PC-3 (cell line): ENCODE results near the gene ZNF668. TPM values are rescaled to one million over a fixed set of nuclear protein-coding genes. Genes with fewer than 3 reads are reported as not detected.

ENCODE experiments used
- ATAC-seq: fragments of 200-7000 bp; cut with Tn5 transposase; 2 replicates; pipeline ENCODE4 v1.9.1; 2020; ENCODE audit warnings: mild to moderate bottlenecking, moderate library complexity
- BruUV-seq: library from RNA; stranded (reverse); fragments of 400-500 nt; replicated peaks from 2 replicates; lab custom pipeline; 2021; lab: Mats Ljungman, UMichigan
- CTCF ChIA-PET: fragments of 300-600 bp; sonication (Branson Sonifier 250); formaldehyde crosslinking; loops from one replicate; lab custom pipeline; 2022; ENCODE audit warnings: antibody characterized with exemption; lab: Charles Lee
- POLR2A ChIA-PET: fragments of 300-600 bp; sonication (Branson Sonifier 250); formaldehyde crosslinking; loops from one replicate; lab custom pipeline; 2022; ENCODE audit warnings: antibody characterized with exemption; ENCODE audit not compliant: unreplicated experiment; lab: Charles Lee
- DNase-seq: peaks from one replicate; pipeline ENCODE4 v3.0.0-alpha.2; 2015
- H2AFZ ChIP-seq: fragments of 300-600 bp; sonication (generic); 2 replicates; pipeline ENCODE4 v1.6.0; 2016; ENCODE audit warnings: antibody characterized with exemption, low read length
- H3F3A ChIP-seq: fragments of 300-600 bp; sonication (generic); one replicate; pipeline ENCODE4 v1.6.0; 2017; ENCODE audit warnings: antibody characterized with exemption, low read length, control low read depth, mild to moderate bottlenecking; ENCODE audit not compliant: unreplicated experiment
- H3K27ac ChIP-seq: fragments of 300-600 bp; sonication (generic); 2 replicates; pipeline ENCODE4 v1.5.1; 2016; ENCODE audit warnings: mild to moderate bottlenecking, low read length
- H3K27me3 ChIP-seq: fragments of 300-600 bp; sonication (generic); 2 replicates; pipeline ENCODE4 v1.6.1; 2016; ENCODE audit warnings: low read length, mixed read lengths
- H3K36me3 ChIP-seq: fragments of 300-600 bp; sonication (generic); 2 replicates; pipeline ENCODE4 v1.6.1; 2016; ENCODE audit warnings: low read depth, mixed run types, low read length, mixed read lengths
- H3K4me1 ChIP-seq: fragments of 300-600 bp; sonication (generic); 2 replicates; pipeline ENCODE4 v1.5.1; 2016; ENCODE audit warnings: low read length; ENCODE audit not compliant: insufficient read depth
- H3K4me2 ChIP-seq: fragments of 300-600 bp; sonication (generic); 2 replicates; pipeline ENCODE4 v1.6.0; 2016; ENCODE audit warnings: low read length
- H3K4me3 ChIP-seq: fragments of 300-600 bp; sonication (generic); 2 replicates; pipeline ENCODE4 v1.5.1; 2016; ENCODE audit warnings: mild to moderate bottlenecking, low read length, mixed read lengths
- H3K79me2 ChIP-seq: fragments of 300-600 bp; sonication (generic); 2 replicates; pipeline ENCODE4 v1.6.1; 2017; ENCODE audit warnings: low read length, mixed read lengths
- H3K9ac ChIP-seq: fragments of 300-600 bp; sonication (generic); 2 replicates; pipeline ENCODE4 v1.6.0; 2016; ENCODE audit warnings: mild to moderate bottlenecking, low read length
- H3K9me2 ChIP-seq: fragments of 300-600 bp; sonication (generic); replicated peaks from 2 replicates; pipeline ENCODE4 v1.6.1; 2016; ENCODE audit warnings: mixed run types, low read length, mixed read lengths
- H3K9me3 ChIP-seq: fragments of 300-600 bp; sonication (generic); 2 replicates; pipeline ENCODE4 v1.6.1; 2016; ENCODE audit warnings: low read length, mixed read lengths
- H4K20me1 ChIP-seq: fragments of 300-600 bp; sonication (generic); 2 replicates; pipeline ENCODE4 v1.6.1; 2016; ENCODE audit warnings: low read length, mixed read lengths
- CTCF ChIP-seq: fragments of 300-600 bp; sonication (generic); conservative IDR thresholded peaks from 2 replicates; pipeline ENCODE4 v1.5.1; 2017; ENCODE audit warnings: antibody characterized with exemption, low read depth, mild to moderate bottlenecking, low read length
- EZH2 ChIP-seq: fragments of 300-600 bp; sonication (generic); IDR thresholded peaks from one replicate; pipeline ENCODE4 v1.6.1; 2017; ENCODE audit warnings: antibody characterized with exemption, mild to moderate bottlenecking, low read length; ENCODE audit not compliant: unreplicated experiment
- EZH2phosphoT487 ChIP-seq: fragments of 300-600 bp; sonication (generic); IDR thresholded peaks from 2 replicates; pipeline ENCODE4 v1.6.1; 2018; ENCODE audit warnings: mild to moderate bottlenecking, antibody characterized with exemption, low read length, borderline replicate concordance
- intact Hi-C: fragments of 100-400 bp; cut with micrococcal nuclease; formaldehyde crosslinking; loops from 2 replicates; pipeline ENCODE4 v1.9.0; 2023
- total RNA-seq: library from RNA; depleted of rRNA; stranded (reverse); fragments of >200 nt; gene quantifications from 2 replicates; pipeline ENCODE4 v1.2.3, GENCODE V29; 2014

The ZNF668 gene
- total RNA-seq, 1 experiment from 2014 or later: 15.6 TPM

GRCh38 chr16:31112711-31113110 lies 38.7 kb upstream of the ZNF668 start:
- H3K27me3 ChIP-seq: no peaks in the 10 kb centered on the region
- H3K9ac ChIP-seq: no peak overlapping the region
- ATAC-seq: no peak
- no peak overlapping the region for H3K27ac ChIP-seq
- BruUV-seq: no TSS peak
- no peak for TF ChIP-seq EZH2
- TF ChIP-seq CTCF: no peak
- TF ChIP-seq EZH2phosphoT487: no peak
- H3K4me2 ChIP-seq: no peak overlapping the region
- no peak for DNase-seq
- POLR2A ChIA-PET: interaction anchor here (0.6 kb wide), 1 partner anchor 70 kb away, joined by 3 read pairs; no protein-coding TSS in a partner anchor
- H3K9me2 ChIP-seq: no peaks in the 10 kb centered on the region
- H3K36me3 ChIP-seq: peaks cover 9% of the 10 kb centered on the region; the same call in 1 of the 2 replicates
- H3K4me1 ChIP-seq: peaks cover 21% of the 10 kb centered on the region
- H3K79me2 ChIP-seq: peaks cover 19% of the 10 kb centered on the region
- H3F3A ChIP-seq: no peaks in the 10 kb centered on the region
- CTCF ChIA-PET: no interaction called here
- H4K20me1 ChIP-seq: no peaks in the 10 kb centered on the region
- H2AFZ ChIP-seq: no peak overlapping the region
- no peaks in the 10 kb centered on the region for H3K9me3 ChIP-seq
- no peak overlapping the region for H3K4me3 ChIP-seq
- intact Hi-C loops: no loop called here

- Histone ChIP-seq H3K4me1 (peaks cover 23% of the 10 kb centered on the region), H3K9me3 (no peaks in the 10 kb centered on the region), H3K9ac (no peak overlapping the region), H3K79me2 (peaks cover 19% of the 10 kb centered on the region), H3F3A (no peaks in the 10 kb centered on the region), H3K4me2 (no peak overlapping the region), H2AFZ (no peak overlapping the region), H3K4me3 (no peak overlapping the region), H3K27ac (no peak overlapping the region), H3K9me2 (no peaks in the 10 kb centered on the region), H3K27me3 (no peaks in the 10 kb centered on the region), H4K20me1 (no peaks in the 10 kb centered on the region), H3K36me3 (peaks cover 9% of the 10 kb centered on the region; the same call in 1 of the 2 replicates)
- no peak for TF ChIP-seq EZH2phosphoT487
- TF ChIP-seq CTCF: no peak
- no peak for TF ChIP-seq EZH2
- ATAC-seq (no peak), DNase-seq (no peak)
- ChIA-PET CTCF (no interaction called here), POLR2A (interaction anchor here (0.6 kb wide), 1 partner anchor 69 kb away, joined by 3 read pairs; no protein-coding TSS in a partner anchor)
- intact Hi-C loops: no loop called here
- BruUV-seq: no TSS peak
Observed at GRCh38 chr16:31111881-31112466, 37.9 kb upstream of the ZNF668 start.
